ENCODE results near the gene TESPA1.

The TESPA1 gene

DNA sequence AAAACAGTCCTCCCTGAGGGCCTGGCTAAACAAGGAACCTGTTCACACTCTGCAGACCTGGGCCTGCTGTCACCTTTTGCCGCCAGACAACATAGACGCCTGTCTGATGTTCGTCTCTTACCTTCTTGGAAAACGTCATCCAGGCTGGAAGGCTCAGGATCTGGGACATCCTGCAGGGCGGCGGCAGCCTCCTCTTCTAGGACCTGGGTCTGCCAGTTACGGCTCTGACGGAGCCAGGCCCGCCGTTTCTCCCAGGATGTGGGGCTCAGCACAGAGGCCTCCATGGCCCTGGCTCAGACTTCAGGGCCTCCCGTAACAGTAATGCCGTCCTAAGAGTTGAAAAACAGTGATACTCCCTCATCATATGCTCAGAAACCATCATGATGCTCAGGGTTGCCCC lies 10.3 kb downstream of the TESPA1 start:
- DNase-seq (ENCODE audit: low read depth) = no peak
- no peak overlapping the region for H3K4me3 ChIP-seq (ENCODE audit: low read depth, low read length)
- TF ChIP-seq, protein P1, sequence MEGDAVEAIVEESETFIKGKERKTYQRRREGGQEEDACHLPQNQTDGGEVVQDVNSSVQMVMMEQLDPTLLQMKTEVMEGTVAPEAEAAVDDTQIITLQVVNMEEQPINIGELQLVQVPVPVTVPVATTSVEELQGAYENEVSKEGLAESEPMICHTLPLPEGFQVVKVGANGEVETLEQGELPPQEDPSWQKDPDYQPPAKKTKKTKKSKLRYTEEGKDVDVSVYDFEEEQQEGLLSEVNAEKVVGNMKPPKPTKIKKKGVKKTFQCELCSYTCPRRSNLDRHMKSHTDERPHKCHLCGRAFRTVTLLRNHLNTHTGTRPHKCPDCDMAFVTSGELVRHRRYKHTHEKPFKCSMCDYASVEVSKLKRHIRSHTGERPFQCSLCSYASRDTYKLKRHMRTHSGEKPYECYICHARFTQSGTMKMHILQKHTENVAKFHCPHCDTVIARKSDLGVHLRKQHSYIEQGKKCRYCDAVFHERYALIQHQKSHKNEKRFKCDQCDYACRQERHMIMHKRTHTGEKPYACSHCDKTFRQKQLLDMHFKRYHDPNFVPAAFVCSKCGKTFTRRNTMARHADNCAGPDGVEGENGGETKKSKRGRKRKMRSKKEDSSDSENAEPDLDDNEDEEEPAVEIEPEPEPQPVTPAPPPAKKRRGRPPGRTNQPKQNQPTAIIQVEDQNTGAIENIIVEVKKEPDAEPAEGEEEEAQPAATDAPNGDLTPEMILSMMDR (IDR thresholded peaks at IDR 0.05; ENCODE audit: insufficient read depth, low read depth, low read length, missing control alignments) = no peak

DNA sequence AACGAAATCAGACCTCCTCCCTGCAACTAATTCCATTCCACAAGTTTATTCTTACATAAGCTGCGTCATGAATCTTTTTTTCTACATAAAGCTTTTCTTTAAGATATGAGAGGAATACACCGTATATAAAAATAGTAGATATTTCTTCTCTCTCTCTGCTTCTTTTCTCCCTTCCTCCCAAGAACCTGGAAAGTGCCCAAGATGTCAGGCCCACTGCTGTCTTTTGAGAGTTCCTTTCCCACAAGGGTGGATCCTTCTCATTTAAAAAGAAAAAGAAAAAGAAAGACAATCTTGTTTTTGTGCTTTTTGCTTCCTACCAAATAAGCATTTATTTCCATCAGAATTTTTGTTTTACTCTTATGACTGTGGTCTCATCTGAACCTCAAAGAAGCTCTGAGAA lies 11.0 kb downstream of the TESPA1 start:
- no peak overlapping the region for H3K4me3 ChIP-seq (ENCODE audit: low read depth, low read length)
- TF ChIP-seq, protein P1 (IDR thresholded peaks at IDR 0.05; ENCODE audit: insufficient read depth, low read depth, low read length, missing control alignments) = no peak
- DNase-seq (ENCODE audit: low read depth) = no peak

DNA sequence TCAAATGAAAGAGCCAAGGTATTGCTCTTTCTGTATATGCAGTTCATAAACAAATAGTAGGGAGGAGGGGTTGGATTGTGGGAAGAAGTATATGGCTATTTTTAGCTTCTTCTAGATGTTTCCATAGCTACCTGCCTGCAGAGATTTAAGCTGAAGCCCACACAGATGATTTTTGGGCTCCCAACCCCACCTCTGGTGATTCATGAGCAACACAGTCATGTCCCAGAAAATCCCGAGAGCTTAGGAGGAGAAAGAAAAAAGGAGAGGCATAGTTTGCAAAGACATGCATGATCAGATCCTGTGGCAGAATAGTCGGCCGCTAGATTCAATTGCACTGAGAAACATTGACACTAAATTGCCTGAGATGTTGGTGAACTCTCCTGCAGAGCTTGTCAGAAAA lies 13.8 kb downstream of the TESPA1 start:
- no peak overlapping the region for H3K4me3 ChIP-seq (ENCODE audit: low read depth, low read length)
- TF ChIP-seq, protein P1 (IDR thresholded peaks at IDR 0.05; ENCODE audit: insufficient read depth, low read depth, low read length, missing control alignments) = no peak
- DNase-seq (ENCODE audit: low read depth) = no peak

DNA sequence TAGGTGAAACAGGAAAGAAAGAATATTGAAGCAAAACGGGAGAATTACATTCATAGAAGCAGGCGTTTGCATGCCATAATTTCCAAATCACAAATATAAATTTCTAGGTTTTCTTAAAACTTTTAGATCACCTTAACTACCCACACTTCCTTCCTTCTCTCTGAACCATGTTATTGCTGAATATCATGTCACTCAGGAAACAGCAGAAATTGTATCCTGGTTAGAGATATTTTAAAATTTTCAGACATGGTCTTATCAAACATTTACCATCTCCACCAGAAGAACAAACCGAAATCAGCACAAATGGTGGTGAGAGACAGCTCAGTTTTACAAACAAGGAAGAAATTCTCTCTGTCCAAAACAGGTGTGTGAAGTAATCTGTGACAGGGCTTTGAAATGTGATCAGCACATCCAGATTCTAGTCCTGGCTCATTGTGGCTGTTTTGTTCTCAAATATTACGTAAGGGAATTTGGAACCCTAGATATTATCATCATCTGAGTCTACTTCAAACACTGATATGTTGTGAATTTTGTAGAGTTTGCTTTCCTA lies 16.3 kb downstream of the TESPA1 start:
- H3K4me3 ChIP-seq (ENCODE audit: low read depth, low read length) = no peak overlapping the region
- TF ChIP-seq, protein P1 (IDR thresholded peaks at IDR 0.05; ENCODE audit: insufficient read depth, low read depth, low read length, missing control alignments) = no peak

DNA sequence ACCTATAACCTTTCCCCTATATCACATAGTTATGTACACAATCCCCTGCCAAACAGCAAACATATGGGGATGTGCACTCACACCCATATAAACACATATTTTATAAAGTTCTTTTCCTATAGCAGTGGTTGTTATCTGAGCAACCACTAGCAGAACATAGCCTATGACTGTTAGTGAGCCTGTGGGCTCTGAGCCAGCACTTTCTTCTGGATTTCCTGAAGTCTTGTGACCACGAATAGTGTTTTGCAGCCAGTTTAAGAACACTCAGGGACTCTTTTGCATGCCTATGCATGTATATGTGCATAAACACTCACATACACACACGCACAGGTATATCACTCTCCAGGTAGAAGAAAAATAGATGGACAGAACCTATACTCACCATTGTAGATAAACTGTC lies 17.1 kb downstream of the TESPA1 start:
- TF ChIP-seq, protein P1 (IDR thresholded peaks at IDR 0.05; ENCODE audit: insufficient read depth, low read depth, low read length, missing control alignments) = no peak
- no peak for DNase-seq (ENCODE audit: low read depth)
- no peak overlapping the region for H3K4me3 ChIP-seq (ENCODE audit: low read depth, low read length)

More for the DNA sequence above, 16.3 kb downstream of the TESPA1 start:
- DNase-seq (ENCODE audit: low read depth) = no peak

DNA sequence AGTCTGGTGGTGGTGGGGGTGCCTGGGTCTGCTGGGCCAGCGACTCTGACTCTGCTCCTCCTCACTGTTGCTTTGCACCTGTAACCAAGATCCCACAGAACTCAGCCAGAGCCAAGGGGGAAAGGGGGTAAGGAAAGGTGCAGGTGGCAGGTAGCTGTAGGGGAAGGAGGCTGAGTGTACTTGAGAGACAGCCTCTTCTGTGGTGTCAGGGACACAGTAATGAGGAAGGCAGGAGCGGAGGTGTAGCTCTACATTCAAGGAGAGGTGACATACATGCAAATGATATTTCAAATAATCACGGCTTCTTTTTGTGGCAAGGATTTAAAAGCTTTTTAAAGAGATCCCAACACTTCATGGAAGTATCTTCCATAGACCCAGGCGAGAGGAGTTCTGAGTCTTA lies 23.4 kb downstream of the TESPA1 start:
- TF ChIP-seq, protein P1 (IDR thresholded peaks at IDR 0.05; ENCODE audit: insufficient read depth, low read depth, low read length, missing control alignments) = no peak
- no peak overlapping the region for H3K4me3 ChIP-seq (ENCODE audit: low read depth, low read length)
- no peak for DNase-seq (ENCODE audit: low read depth)
